Measurements from ENCODE around the gene LIPA. TPM values are rescaled to one million over a fixed set of nuclear protein-coding genes. Genes with fewer than 3 reads are reported as not detected.
"Not testable (repeated sequence)": the region's sequence is repeated elsewhere in the genome, so short reads cannot be mapped to it uniquely, and the experiment has no call there.

The LIPA gene
- total RNA-seq, 2 experiments from 2014 or later: 8.9 to 19.4 TPM

- POLR2A ChIA-PET: interaction anchor here (0.6 kb wide), 2 partner anchors 32 to 358 kb away, joined by 3 read pairs; no protein-coding TSS in a partner anchor
- no peak for TF ChIP-seq CTCF (conservative IDR thresholded peaks at IDR 0.05; ENCODE audit: low read length)
Observed at GRCh38 chr10:89202033-89202425, 49.5 kb downstream of the LIPA start.

GRCh38 chr10:89201345-89202032, 50.1 kb downstream of the LIPA start:
- TF ChIP-seq EZH2phosphoT487 (IDR thresholded peaks at IDR 0.05; ENCODE audit: borderline replicate concordance, low read depth, low read length): no peak
- no peak for TF ChIP-seq CTCF (conservative IDR thresholded peaks at IDR 0.05; ENCODE audit: low read length)
- Histone ChIP-seq H2AFZ (ENCODE audit: low read length) (no peak overlapping the region), H3K4me2 (ENCODE audit: low read length) (no peak overlapping the region), H3K79me2 (ENCODE audit: insufficient read depth, low read depth, low read length) (no peaks in the 10 kb centered on the region), H4K20me1 (ENCODE audit: insufficient read depth, low read length) (no peaks in the 10 kb centered on the region), H3K4me1 (ENCODE audit: insufficient read depth, low read length, poor library complexity, severe bottlenecking) (peaks cover 5% of the 10 kb centered on the region), H3K4me3 (ENCODE audit: low read depth, low read length, poor library complexity, severe bottlenecking) (no peak overlapping the region), H3K9me3 (ENCODE audit: low read length) (no peaks in the 10 kb centered on the region), H3K36me3 (ENCODE audit: insufficient read depth, low read length) (no peaks in the 10 kb centered on the region), H3K9me2 (ENCODE audit: insufficient read depth, low read length) (0 out of 2 replicates have a peak, but pooled peaks cover 2% of the 10 kb centered on the region), H3K27ac (ENCODE audit: low read depth, low read length, poor library complexity, severe bottlenecking) (no peak overlapping the region)
- intact Hi-C loops (cut with micrococcal nuclease; ENCODE audit: unreplicated experiment): no loop called here
- no TSS peak for BruUV-seq (replicated peaks)
- DNase-seq (ENCODE audit: low spot score): no peak
- POLR2A ChIA-PET: interaction anchor here (0.6 kb wide), 2 partner anchors 31 to 357 kb away, joined by 3 read pairs; no protein-coding TSS in a partner anchor
- CTCF ChIA-PET (ENCODE audit: unreplicated experiment): interaction anchor here (0.6 kb wide), 1 partner anchor 200 kb away, joined by 4 read pairs; no protein-coding TSS in a partner anchor

More at GRCh38 chr10:89202033-89202425, 49.5 kb downstream of the LIPA start:
- CTCF ChIA-PET (ENCODE audit: unreplicated experiment): no interaction called here
- BruUV-seq (replicated peaks): no TSS peak
- Histone ChIP-seq H4K20me1 (ENCODE audit: insufficient read depth, low read length) (no peaks in the 10 kb centered on the region), H3K36me3 (ENCODE audit: insufficient read depth, low read length) (no peaks in the 10 kb centered on the region), H3K9me3 (ENCODE audit: low read length) (no peaks in the 10 kb centered on the region), H3K9me2 (ENCODE audit: insufficient read depth, low read length) (0 out of 2 replicates have a peak, but pooled peaks cover 2% of the 10 kb centered on the region), H3K4me2 (ENCODE audit: low read length) (no peak overlapping the region), H3K4me1 (ENCODE audit: insufficient read depth, low read length, poor library complexity, severe bottlenecking) (peaks cover 5% of the 10 kb centered on the region), H2AFZ (ENCODE audit: low read length) (no peak overlapping the region), H3K79me2 (ENCODE audit: insufficient read depth, low read depth, low read length) (no peaks in the 10 kb centered on the region), H3K27ac (ENCODE audit: low read depth, low read length, poor library complexity, severe bottlenecking) (no peak overlapping the region), H3K4me3 (ENCODE audit: low read depth, low read length, poor library complexity, severe bottlenecking) (no peak overlapping the region)
- no peak for DNase-seq (ENCODE audit: low spot score)
- intact Hi-C loops (cut with micrococcal nuclease; ENCODE audit: unreplicated experiment): no loop called here

DNA sequence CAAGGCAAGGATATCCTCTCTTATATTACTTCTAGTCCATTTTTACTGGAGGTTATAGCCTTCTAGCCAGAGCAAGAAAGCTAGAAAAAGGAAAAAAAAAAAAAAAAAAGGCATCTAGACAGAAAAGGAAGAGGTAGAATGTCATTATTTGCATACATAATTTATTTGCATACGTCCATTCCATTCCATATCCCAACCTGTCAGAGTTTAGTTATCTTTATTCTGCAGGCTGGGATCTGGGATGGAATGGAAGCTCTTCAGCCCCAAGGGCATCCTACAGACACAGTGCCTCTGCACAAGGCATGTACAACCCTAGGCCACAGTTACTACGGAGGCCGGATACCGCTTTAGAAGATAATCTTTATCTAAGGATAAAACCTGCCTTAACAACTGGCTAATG, 54.1 kb downstream of the LIPA start:
- Histone ChIP-seq H3K79me2 (ENCODE audit: insufficient read depth, low read depth, low read length) (no peaks in the 10 kb centered on the region), H4K20me1 (ENCODE audit: insufficient read depth, low read length) (no peaks in the 10 kb centered on the region), H2AFZ (ENCODE audit: low read length) (no peak overlapping the region), H3K4me1 (ENCODE audit: insufficient read depth, low read length, poor library complexity, severe bottlenecking) (no peaks in the 10 kb centered on the region), H3K9me2 (ENCODE audit: insufficient read depth, low read length) (0 out of 2 replicates have a peak, but pooled peaks cover 2% of the 10 kb centered on the region), H3K4me3 (ENCODE audit: low read depth, low read length, poor library complexity, severe bottlenecking) (no peak overlapping the region), H3K27ac (ENCODE audit: low read depth, low read length, poor library complexity, severe bottlenecking) (no peak overlapping the region), H3K36me3 (ENCODE audit: insufficient read depth, low read length) (no peaks in the 10 kb centered on the region), H3K4me2 (ENCODE audit: low read length) (no peak overlapping the region), H3K9me3 (ENCODE audit: low read length) (no peaks in the 10 kb centered on the region)
- no TSS peak for BruUV-seq (replicated peaks)
- intact Hi-C loops (cut with micrococcal nuclease; ENCODE audit: unreplicated experiment): no loop called here
- POLR2A ChIA-PET: interaction anchor here (0.7 to 1.1 kb wide), 3 partner anchors 47 to 230 kb away, joined by 3 to 6 read pairs (median 3); no protein-coding TSS in a partner anchor
- DNase-seq (ENCODE audit: low spot score): no peak
- CTCF ChIA-PET (ENCODE audit: unreplicated experiment): no interaction called here
- TF ChIP-seq CTCF (conservative IDR thresholded peaks at IDR 0.05; ENCODE audit: low read length) (no peak), EZH2phosphoT487 (IDR thresholded peaks at IDR 0.05; ENCODE audit: borderline replicate concordance, low read depth, low read length) (no peak)

DNA sequence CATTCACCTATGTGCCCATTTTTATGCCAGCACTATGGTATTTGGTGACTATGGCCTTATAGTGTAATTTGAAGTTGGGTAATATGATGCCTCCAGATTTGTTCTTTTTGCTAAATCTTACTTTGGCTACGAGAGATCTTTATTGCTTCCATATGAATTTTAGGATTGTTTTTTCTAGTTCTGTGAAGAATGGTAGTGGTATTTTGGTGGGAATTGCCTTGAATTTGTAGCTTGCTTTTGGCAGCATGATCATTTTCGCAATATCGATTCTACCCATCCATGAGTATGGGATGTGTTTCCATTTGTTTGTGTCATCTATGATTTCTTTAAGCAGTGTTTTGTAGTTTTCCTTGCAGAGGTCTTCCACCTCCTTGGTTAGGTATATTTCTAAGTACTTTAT, 60.3 kb downstream of the LIPA start:
- H4K20me1 ChIP-seq (ENCODE audit: insufficient read depth, low read length); H3K36me3 ChIP-seq (ENCODE audit: insufficient read depth, low read length); H3K79me2 ChIP-seq (ENCODE audit: insufficient read depth, low read depth, low read length); H3K27ac ChIP-seq (ENCODE audit: low read depth, low read length, poor library complexity, severe bottlenecking); BruUV-seq (replicated peaks); H3K4me1 ChIP-seq (ENCODE audit: insufficient read depth, low read length, poor library complexity, severe bottlenecking); H3K9me2 ChIP-seq (ENCODE audit: insufficient read depth, low read length); intact Hi-C loops (cut with micrococcal nuclease; ENCODE audit: unreplicated experiment); H3K4me2 ChIP-seq (ENCODE audit: low read length); H3K4me3 ChIP-seq (ENCODE audit: low read depth, low read length, poor library complexity, severe bottlenecking); H2AFZ ChIP-seq (ENCODE audit: low read length); CTCF ChIA-PET (ENCODE audit: unreplicated experiment); DNase-seq (ENCODE audit: low spot score); H3K9me3 ChIP-seq (ENCODE audit: low read length): not testable (repeated sequence)
- POLR2A ChIA-PET: interaction anchor here (0.7 to 1.1 kb wide), 2 partner anchors 17 to 325 kb away, joined by 3 read pairs; no protein-coding TSS in a partner anchor
